Measurements from ENCODE around the gene AGPAT3. TPM values are rescaled to one million over a fixed set of nuclear protein-coding genes. Genes with fewer than 3 reads are reported as not detected.

Gene AGPAT3
- total and polyA plus RNA-seq, 10 of the 15 experiments (the other 5 are each of a cell fraction or from before 2014, with no cell fraction given), result 1.2 to 110 (median 30.8) TPM

DNA sequence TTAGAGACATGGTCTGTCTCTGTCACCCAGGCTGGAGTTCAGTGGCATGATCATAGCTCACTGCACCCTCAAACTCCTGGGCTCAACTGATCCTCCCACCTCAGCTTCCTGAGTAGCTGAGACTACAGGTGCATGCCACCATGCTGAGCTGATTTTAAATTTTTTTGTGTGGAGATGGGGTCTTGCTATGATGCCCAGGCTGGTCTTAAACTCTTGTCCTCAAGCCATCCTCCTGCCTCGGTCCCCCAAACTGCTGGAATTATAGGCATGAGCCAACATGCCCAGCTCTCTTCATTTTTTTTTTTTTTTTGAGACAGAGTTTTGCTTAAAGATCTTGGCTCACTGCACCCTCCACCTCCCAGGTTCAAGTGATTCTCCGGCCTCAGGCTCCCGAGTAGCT lies 24.8 kb upstream of the AGPAT3 start:
- H3K79me2 ChIP-seq (ENCODE audit: control insufficient read depth, insufficient read depth, low read length), result no peaks in the 10 kb centered on the region
- no peaks in the 10 kb centered on the region; a peak in 1 of 4 replicates for H3K27me3 ChIP-seq (replicated peaks in 1 of 2; ENCODE audit: control insufficient read depth in 2 of 2, insufficient read depth in 2 of 2, low read length in 1 of 2)
- intact Hi-C loops (cut with micrococcal nuclease; ENCODE audit: unreplicated experiment) (no loop called here), in situ Hi-C loops (cut with MboI) (no loop called here)
- FAIRE-seq (no peak), DNase-seq (ENCODE audit: low read depth, low spot score) (no peak), ATAC-seq (no peak)
- no peak overlapping the region for H3K27ac ChIP-seq (ENCODE audit: control insufficient read depth, insufficient read depth)
- no peaks in the 10 kb centered on the region for H4K20me1 ChIP-seq (ENCODE audit: control insufficient read depth, insufficient read depth)
- 62% methylated on average over 3 of the region's 3 CpGs for WGBS (ENCODE audit: insufficient coverage, insufficient replicate concordance, low lambda C conversion rate, missing lambda C conversion rate)
- ChIA-PET POLR2A (no interaction called here), CTCF (interaction anchor here (1.1 kb wide), 1 partner anchor 22 kb away, joined by 3 read pairs; no protein-coding TSS in a partner anchor), SMC1A (ENCODE audit: uncharacterized antibody, unreplicated experiment) (interaction anchor here (3.2 kb wide), 1 partner anchor 21 kb away, joined by 12 read pairs; no protein-coding TSS in a partner anchor), RAD21 (ENCODE audit: unreplicated experiment) (no interaction called here)
- no peaks in the 10 kb centered on the region for H3K9me3 ChIP-seq (replicated peaks; ENCODE audit: control insufficient read depth, insufficient read depth, low read length)
- H3K4me3 ChIP-seq, result no peak overlapping the region
- no peak overlapping the region for H2AFZ ChIP-seq (ENCODE audit: control insufficient read depth, low read depth, low read length)
- 0 out of 2 replicates have a peak, but pooled peaks cover 4% of the 10 kb centered on the region for H3K4me1 ChIP-seq (ENCODE audit: control insufficient read depth, insufficient read depth, low read length)
- H3K9ac ChIP-seq (ENCODE audit: control insufficient read depth, insufficient read depth, low read length), result no peak overlapping the region
- H3K36me3 ChIP-seq (ENCODE audit: control insufficient read depth in 2 of 2, insufficient read depth in 2 of 2, low read length in 1 of 2), result no peaks in the 10 kb centered on the region
- no TSS peak for BruUV-seq (replicated peaks)
- no peak overlapping the region for H3K4me2 ChIP-seq (ENCODE audit: control insufficient read depth, insufficient read depth)
- no peak for TF ChIP-seq IKZF2 (IDR thresholded peaks at IDR 0.05)
- no peak for TF ChIP-seq ZNF274 (IDR thresholded peaks at IDR 0.05; ENCODE audit: insufficient read depth, insufficient read length)
- TF ChIP-seq YY1 (IDR thresholded peaks at IDR 0.05; ENCODE audit: low read depth, low read length), result no peak
- TF ChIP-seq, protein P1, sequence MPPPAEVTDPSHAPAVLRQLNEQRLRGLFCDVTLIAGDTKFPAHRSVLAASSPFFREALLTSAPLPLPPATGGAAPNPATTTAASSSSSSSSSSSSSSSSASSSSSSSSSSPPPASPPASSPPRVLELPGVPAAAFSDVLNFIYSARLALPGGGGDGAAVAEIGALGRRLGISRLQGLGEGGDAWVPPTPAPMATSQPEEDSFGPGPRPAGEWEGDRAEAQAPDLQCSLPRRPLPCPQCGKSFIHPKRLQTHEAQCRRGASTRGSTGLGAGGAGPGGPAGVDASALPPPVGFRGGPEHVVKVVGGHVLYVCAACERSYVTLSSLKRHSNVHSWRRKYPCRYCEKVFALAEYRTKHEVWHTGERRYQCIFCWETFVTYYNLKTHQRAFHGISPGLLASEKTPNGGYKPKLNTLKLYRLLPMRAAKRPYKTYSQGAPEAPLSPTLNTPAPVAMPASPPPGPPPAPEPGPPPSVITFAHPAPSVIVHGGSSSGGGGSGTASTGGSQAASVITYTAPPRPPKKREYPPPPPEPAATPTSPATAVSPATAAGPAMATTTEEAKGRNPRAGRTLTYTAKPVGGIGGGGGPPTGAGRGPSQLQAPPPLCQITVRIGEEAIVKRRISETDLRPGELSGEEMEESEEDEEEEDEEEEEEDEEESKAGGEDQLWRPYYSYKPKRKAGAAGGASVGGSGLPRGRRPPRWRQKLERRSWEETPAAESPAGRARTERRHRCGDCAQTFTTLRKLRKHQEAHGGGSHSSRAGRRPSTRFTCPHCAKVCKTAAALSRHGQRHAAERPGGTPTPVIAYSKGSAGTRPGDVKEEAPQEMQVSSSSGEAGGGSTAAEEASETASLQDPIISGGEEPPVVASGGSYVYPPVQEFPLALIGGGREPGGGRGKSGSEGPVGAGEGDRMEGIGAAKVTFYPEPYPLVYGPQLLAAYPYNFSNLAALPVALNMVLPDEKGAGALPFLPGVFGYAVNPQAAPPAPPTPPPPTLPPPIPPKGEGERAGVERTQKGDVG (CRISPR knock-in tag; IDR thresholded peaks at IDR 0.05), result no peak
- TF ChIP-seq, protein P2, sequence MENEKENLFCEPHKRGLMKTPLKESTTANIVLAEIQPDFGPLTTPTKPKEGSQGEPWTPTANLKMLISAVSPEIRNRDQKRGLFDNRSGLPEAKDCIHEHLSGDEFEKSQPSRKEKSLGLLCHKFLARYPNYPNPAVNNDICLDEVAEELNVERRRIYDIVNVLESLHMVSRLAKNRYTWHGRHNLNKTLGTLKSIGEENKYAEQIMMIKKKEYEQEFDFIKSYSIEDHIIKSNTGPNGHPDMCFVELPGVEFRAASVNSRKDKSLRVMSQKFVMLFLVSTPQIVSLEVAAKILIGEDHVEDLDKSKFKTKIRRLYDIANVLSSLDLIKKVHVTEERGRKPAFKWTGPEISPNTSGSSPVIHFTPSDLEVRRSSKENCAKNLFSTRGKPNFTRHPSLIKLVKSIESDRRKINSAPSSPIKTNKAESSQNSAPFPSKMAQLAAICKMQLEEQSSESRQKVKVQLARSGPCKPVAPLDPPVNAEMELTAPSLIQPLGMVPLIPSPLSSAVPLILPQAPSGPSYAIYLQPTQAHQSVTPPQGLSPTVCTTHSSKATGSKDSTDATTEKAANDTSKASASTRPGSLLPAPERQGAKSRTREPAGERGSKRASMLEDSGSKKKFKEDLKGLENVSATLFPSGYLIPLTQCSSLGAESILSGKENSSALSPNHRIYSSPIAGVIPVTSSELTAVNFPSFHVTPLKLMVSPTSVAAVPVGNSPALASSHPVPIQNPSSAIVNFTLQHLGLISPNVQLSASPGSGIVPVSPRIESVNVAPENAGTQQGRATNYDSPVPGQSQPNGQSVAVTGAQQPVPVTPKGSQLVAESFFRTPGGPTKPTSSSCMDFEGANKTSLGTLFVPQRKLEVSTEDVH (IDR thresholded peaks at IDR 0.05; ENCODE audit: low read depth, partially characterized antibody), result no peak
- TF ChIP-seq STAT1 (conservative IDR thresholded peaks at IDR 0.05), result no peak
- no peak for TF ChIP-seq RB1 (IDR thresholded peaks at IDR 0.05; ENCODE audit: borderline replicate concordance)
- TF ChIP-seq NBN (IDR thresholded peaks at IDR 0.05), result no peak
- TF ChIP-seq MYB (IDR thresholded peaks at IDR 0.05; ENCODE audit: borderline replicate concordance, low read depth, low read length), result no peak
- no peak for TF ChIP-seq USF2 (IDR thresholded peaks at IDR 0.05; ENCODE audit: borderline replicate concordance, low read depth, low read length)
- TF ChIP-seq POU2F2 (IDR thresholded peaks at IDR 0.05; ENCODE audit: borderline replicate concordance, low read depth, low read length), result no peak
- TF ChIP-seq CUX1 (IDR thresholded peaks at IDR 0.05; ENCODE audit: insufficient replicate concordance, low read depth, low read length), result no peak
